22Rv1 (cell line): ENCODE data around the gene MCM10.

Experiments used
- CTCF ChIP-seq: fragments of 450-650 bp; IDR thresholded peaks from 2 replicates; pipeline ENCODE4 v1.5.1; 2017; ENCODE audit warnings: mild to moderate bottlenecking
- ZFX ChIP-seq: fragments of 450-650 bp; IDR thresholded peaks from 2 replicates; pipeline ENCODE4 v1.6.1; 2017; ENCODE audit warnings: antibody characterized with exemption, borderline replicate concordance

- TF ChIP-seq CTCF, result no peak
- no peak for TF ChIP-seq ZFX
These were observed 70.5 kb downstream of the MCM10 start for GRCh38 chr10:13231808-13232207.
